WERI-Rb-1 (cell line): ENCODE data around the gene DCAF7.

ENCODE experiments used
- DNase-seq: peaks from one replicate; pipeline ENCODE4 v3.0.0-alpha.2; 2020
- H3K27ac ChIP-seq: fragments of 250-450 bp; sonication (Bioruptor Pico); 2 replicates; pipeline ENCODE4 v1.5.1; 2020; ENCODE audit warnings: mild to moderate bottlenecking, moderate library complexity
- H3K27me3 ChIP-seq: fragments of 250-450 bp; sonication (Bioruptor Pico); 2 replicates; pipeline ENCODE4 v1.5.1; 2021; ENCODE audit warnings: mild to moderate bottlenecking, low read depth, moderate library complexity; ENCODE audit not compliant: insufficient read depth, severe bottlenecking
- H3K36me3 ChIP-seq: fragments of 250-450 bp; sonication (Bioruptor Pico); 2 replicates; pipeline ENCODE4 v1.5.1; 2020; ENCODE audit warnings: mild to moderate bottlenecking, moderate library complexity
- H3K4me3 ChIP-seq: 2 replicates; pipeline ENCODE4 v1.5.1; 2011; ENCODE audit warnings: low read depth, mild to moderate bottlenecking, control low read depth, low read length
- H3K9me3 ChIP-seq: fragments of 250-450 bp; sonication (Bioruptor Pico); 2 replicates; pipeline ENCODE4 v1.5.1; 2021; ENCODE audit warnings: mild to moderate bottlenecking, moderate library complexity; ENCODE audit not compliant: severe bottlenecking
- TF ChIP-seq, protein P1 (sequence below): IDR thresholded peaks from 2 replicates; pipeline ENCODE4 v1.5.1; 2011; ENCODE audit warnings: low read depth, mild to moderate bottlenecking, control low read depth, inconsistent platforms, low read length

The DCAF7 gene

DNA sequence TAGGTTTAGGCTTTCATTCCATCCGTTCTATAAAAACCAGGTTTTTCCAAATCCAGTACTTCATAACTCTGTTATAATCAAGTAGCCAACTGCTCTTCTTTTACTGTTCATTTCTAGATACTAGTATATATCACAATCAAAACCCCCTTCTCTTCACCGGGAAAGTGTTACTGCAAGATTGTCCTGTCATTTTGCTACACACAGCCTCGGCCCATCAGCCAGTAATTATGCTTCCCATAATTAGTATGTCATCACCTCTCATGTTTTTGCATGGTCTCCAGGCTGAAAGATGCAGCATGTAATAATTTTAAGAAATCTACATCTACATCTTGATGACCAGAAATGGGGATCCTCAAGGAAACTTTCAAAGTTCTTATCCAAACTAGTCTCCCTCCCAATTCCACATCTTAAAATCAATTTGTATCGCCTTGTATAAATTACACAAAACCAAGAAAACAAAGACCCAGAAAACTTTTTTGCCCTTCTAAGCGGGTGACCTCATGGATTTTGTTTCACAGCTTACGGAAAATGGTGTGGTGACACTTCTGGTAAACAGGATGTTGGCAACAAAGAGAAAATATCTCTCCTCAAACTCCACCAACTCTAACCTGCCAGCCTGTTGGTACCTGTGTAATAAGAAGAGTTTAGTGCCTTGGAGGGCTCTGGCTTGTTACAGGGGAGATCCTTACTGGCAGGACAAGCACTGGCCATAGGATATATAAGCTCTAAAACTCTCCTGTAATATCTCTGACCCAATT is 59.7 kb downstream of the DCAF7 start:
- TF ChIP-seq, protein P1, sequence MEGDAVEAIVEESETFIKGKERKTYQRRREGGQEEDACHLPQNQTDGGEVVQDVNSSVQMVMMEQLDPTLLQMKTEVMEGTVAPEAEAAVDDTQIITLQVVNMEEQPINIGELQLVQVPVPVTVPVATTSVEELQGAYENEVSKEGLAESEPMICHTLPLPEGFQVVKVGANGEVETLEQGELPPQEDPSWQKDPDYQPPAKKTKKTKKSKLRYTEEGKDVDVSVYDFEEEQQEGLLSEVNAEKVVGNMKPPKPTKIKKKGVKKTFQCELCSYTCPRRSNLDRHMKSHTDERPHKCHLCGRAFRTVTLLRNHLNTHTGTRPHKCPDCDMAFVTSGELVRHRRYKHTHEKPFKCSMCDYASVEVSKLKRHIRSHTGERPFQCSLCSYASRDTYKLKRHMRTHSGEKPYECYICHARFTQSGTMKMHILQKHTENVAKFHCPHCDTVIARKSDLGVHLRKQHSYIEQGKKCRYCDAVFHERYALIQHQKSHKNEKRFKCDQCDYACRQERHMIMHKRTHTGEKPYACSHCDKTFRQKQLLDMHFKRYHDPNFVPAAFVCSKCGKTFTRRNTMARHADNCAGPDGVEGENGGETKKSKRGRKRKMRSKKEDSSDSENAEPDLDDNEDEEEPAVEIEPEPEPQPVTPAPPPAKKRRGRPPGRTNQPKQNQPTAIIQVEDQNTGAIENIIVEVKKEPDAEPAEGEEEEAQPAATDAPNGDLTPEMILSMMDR = no peak
- Histone ChIP-seq H3K9me3 (no peaks in the 10 kb centered on the region), H3K36me3 (peaks cover 37% of the 10 kb centered on the region), H3K4me3 (no peak overlapping the region), H3K27ac (no peak overlapping the region), H3K27me3 (no peaks in the 10 kb centered on the region)
- no peak for DNase-seq

DNA sequence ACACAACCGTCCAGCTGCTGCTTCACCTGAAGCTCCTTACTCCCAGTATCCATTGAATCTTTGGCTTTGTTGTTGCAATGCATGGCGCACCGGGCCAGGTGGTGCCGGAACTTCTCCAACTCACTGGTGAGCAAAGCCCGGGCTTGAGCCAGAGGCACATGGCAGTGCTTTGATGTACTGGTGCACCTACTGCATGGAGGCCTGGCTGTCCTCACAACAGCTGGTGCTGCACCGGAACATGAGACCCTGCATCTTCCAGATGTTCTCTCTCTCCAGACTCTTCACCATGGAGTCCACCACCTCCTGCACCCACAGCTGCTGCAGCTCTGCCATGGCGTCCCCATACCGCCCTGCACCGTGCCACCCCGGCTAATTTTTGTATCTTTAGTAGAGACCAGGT is 60.6 kb downstream of the DCAF7 start:
- DNase-seq = no peak
- Histone ChIP-seq H3K4me3 (no peak overlapping the region), H3K36me3 (peaks cover 29% of the 10 kb centered on the region), H3K27me3 (no peaks in the 10 kb centered on the region), H3K9me3 (no peaks in the 10 kb centered on the region), H3K27ac (no peak overlapping the region)
- TF ChIP-seq, protein P1 = no peak

DNA sequence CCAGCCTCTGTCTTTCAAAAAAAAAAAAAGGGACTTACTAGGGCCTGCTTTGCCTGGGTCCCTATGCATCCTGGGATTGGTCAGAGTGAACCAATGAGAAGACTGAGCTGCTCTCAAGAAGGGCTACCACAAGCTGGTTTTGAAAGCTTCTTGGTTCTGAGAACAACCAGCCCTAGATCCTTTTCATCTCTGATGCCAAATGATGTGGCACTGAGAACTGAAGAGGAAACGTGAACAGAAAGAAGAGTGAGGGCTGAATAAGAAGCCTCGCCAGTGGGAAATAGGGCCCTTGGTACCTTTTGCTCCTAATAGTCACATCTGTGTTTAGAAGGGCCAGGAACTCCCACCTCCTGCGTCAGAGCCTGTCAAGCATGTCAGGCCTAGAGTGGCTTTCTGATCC is 61.1 kb downstream of the DCAF7 start:
- H3K27ac ChIP-seq = no peak overlapping the region
- no peak overlapping the region for H3K4me3 ChIP-seq
- DNase-seq = no peak
- TF ChIP-seq, protein P1 = no peak
- H3K36me3 ChIP-seq = peaks cover 24% of the 10 kb centered on the region
- no peaks in the 10 kb centered on the region for H3K27me3 ChIP-seq
- H3K9me3 ChIP-seq = no peaks in the 10 kb centered on the region

DNA sequence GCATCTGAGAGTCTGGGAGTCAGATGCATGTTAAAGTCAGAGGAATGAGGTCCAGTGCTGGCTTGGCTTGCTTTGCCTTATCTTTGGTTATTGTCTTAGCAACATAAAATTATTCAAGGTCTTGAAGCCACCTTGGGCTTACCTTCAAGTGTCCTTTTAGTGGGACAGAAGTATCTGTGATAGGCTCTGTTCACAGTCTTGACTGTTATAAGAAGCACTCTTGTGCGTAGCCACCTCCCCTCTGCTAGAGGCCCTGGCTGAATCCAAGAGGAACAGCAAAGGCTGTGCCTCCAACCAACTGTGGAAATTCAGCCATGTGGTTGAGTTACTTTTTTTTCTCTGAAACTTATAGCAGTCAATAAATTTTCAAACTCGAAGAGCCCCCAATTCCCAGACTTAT is 63.4 kb downstream of the DCAF7 start:
- peaks cover under 1% of the 10 kb centered on the region for H3K36me3 ChIP-seq
- H3K9me3 ChIP-seq = no peaks in the 10 kb centered on the region
- H3K4me3 ChIP-seq = no peak overlapping the region
- no peak for DNase-seq
- TF ChIP-seq, protein P1 = no peak
- no peaks in the 10 kb centered on the region for H3K27me3 ChIP-seq
- no peak overlapping the region for H3K27ac ChIP-seq

DNA sequence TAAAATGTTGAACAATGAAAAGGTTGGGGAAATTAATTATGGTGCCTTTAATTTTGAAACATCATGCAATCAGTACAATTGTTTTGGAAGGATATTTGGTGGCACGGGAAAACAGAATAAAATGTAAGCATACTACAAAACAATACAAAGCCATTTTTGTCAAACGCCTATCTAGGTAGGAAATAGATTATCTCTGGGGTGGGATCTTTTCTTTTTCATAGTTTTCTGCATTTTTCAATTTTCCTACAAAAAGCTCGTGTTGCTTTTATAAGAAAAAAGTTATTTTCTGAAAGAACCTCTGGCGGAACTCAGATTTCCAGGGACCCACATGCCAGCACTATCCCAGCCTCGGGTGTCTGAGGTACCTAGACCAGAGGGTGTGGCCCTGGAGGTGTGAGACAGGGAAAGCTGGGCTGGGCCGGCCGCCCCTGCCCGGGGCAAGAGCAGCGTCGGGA is 71.0 kb downstream of the DCAF7 start:
- Histone ChIP-seq H3K27ac (peak overlapping the region; percentile 73), H3K27me3 (no peaks in the 10 kb centered on the region), H3K4me3 (peak overlapping the region; percentile 74), H3K9me3 (no peaks in the 10 kb centered on the region), H3K36me3 (no peaks in the 10 kb centered on the region)
- no peak for DNase-seq
- TF ChIP-seq, protein P1 = no peak
